HG03025 (cell line): Measurements from ENCODE around the gene MAGI2.
"Not testable (repeated sequence)": the region's sequence is repeated elsewhere in the genome, so short reads cannot be mapped to it uniquely, and the experiment has no call there.

Experiments used
- ATAC-seq: cut with Tn5 transposase; IDR thresholded peaks from one replicate; pipeline ENCODE4 v1.9.1; 2021; ENCODE audit warnings: mild to moderate bottlenecking, moderate library complexity; ENCODE audit not compliant: unreplicated experiment, low FRiP score

MAGI2 gene

DNA sequence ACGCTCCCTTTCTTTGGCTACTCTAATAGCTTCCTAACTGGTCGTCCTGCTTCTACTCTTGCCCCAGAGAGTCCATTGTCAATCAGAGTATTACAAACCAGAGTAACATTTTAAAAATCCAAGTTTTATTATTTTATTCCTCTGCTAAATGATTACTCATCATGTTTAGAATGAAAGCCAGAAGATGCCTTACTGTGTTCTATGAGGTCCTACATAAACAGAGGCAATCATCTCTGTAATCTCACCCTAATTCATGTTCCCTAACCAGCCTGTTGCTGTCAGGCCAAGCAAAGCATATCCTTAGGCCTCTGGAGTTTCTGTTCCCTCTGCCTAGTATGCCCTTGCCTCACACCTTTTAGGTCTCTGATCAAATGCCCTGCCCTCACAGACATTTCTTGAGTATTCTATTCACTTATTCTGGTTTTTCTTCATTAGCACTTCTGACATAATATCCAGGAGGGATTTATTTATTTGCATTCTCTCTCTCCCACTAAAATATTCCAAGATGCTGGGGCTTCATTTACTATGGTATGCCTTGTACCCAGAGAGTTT is 1157.3 kb downstream of the MAGI2 start:
- no peak for ATAC-seq

DNA sequence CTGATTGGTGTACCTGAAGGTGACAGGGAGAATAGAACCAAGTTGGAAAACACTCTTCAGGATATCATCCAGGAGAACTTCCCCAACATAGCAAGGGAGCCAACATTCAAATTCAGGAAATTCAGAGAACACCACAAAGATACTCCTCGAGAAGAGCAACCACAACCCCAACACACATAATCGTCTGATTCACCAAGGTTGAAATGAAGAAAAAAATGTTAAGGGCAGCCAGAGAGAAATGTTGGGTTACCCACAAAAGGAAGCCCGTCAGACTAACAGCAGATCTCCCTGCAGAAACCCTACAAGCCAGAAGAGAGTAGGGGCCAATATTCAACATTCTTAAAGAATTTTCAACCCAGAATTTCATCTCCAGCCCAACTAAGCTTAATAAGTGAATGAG is 1164.0 kb downstream of the MAGI2 start:
- not testable (repeated sequence) for ATAC-seq

DNA sequence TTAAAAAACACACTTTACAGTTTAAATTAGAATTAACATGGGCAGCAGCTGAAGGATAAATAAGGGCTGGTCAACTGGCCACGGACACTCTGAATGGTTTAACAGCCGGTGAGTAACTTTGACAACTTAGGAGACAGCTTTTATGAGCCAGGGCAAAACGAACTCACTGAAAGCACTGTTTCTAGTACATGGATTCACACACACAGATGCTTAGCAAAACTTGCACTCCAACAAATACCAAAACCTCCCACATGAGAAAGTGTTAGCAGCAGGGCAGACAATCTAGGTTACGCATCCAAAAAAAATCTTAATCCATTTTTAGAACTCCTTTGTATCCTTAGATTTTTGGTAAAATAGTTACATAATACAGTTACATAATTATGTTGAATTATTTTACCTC is 1168.5 kb downstream of the MAGI2 start:
- ATAC-seq: no peak

DNA sequence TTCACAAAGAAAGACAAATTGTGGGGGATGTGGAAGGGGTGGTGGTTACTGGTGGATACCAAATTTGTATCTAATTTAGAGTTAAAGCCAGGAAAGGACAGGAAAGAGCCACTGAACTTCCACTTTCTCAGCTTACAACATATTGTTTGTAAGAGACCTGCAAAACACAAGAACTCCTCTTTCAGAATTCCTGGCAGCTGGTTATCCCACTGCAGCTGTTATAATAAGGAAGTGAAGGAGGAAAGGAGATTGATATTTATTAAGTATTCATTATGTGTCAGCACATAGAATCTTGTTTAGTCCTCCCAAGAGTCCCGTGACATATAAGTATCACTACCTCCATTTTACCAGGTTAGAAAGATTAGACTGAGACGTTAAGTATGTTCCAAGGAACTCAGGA is 1173.2 kb downstream of the MAGI2 start:
- no peak for ATAC-seq

DNA sequence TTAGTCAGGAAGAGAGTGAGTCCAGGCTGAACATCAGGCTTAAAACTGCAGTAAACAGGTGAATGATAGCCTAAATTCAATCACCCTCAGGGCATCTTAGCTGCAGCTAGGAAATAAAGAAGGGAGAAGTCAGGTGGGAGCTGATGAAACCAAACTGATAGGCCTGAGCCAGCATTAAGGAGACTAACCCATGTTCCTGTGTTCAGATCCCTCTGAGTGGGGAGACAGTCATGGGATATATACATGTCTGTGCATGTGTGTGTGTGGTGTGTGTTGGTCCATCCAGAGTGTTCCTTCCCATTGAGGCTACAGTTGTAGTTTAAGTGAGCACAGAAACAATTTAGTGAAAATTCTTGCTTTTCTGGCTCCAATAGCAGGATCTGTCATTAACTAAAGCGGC is 1174.0 kb downstream of the MAGI2 start:
- no peak for ATAC-seq

DNA sequence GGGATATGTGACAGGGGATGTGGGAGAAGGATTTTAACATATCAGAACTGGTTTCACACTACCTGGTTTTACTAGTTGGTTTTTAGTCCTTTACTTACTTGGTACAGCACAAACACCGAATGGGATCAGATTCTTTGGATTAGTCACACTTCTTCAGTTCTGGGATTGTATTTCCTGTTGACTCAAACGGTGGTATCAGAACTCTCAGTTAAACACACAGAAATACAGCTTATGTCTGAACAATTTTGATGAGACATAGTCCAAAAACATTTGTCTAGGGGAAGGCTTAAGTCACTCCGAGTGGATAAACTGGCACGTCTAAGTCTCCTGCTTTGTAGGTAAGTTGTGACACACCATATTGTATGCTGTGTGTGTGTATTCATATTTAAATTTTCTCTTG is 1174.4 kb downstream of the MAGI2 start:
- ATAC-seq: no peak

DNA sequence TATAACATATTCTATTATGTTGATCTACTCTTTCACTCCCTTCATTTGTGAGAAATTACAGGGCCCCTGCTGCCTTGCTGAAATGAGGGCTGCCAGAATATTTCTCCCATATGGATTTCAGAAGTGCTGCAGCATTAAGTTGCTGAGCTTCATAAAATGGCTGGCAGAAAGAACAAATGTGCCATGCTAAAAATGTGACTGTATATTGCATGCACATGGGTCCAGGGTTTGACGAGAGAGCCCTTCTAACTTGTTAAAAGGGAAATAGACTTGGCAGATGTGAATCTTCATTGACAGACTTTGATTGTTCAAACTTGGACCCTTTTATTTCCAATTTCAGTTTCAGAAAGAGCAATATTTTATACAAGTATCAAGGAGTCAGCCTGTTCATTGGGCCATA is 1186.3 kb downstream of the MAGI2 start:
- no peak for ATAC-seq

DNA sequence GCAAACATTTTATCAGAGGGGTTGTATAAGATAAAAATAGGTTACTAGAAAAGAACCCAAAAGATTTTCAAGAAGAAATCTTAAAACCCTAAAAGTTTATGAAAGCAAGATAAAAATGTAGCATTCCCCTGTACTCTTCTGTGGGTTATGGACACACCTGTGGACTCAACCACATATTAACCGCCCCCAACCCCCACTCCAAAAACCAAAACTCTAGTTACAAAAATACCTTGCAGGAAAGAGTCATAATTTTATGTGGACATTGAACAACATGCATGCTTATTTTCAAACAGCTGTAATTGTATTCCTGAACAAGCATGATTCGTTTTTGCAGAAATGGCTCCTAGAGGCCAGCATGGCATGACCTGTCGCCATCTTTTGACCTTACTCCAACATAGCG is 1188.0 kb downstream of the MAGI2 start:
- no peak for ATAC-seq

DNA sequence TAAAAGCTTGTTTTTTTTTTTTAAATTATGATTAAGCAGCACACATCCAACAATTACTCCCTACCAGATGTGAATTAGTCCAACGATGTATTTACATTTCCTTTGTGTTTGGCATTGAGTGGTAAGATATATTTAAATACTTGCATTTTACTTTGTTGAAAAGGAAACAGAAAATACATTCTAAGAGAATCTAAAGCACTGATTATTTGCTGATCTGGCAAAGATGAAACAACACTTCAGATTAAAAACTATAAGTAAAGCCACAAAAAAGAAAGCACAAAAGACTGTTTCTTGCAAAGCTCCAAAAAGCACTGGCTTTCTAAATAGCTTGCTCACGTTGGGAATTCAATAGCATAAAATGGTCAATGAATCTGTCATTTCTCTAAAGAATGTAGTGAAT is 1188.4 kb downstream of the MAGI2 start:
- ATAC-seq: no peak

DNA sequence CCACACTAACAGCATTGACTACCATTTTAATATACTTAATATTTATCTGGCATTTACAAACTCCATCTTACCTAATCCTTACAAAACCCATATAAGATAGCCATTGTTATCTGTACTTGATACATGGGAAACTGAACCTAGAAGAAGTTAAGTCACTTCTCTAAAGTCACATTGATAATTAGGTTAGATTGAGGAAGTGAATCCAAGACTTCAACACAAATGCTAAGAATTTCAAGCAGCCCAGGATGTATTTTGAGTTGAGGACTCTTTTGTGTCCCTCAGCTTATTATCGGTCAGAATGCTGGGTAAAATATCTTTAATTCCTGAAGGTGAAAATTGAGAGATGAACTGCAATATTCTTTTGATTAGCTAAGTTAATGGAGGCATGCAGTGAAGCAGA is 1189.4 kb downstream of the MAGI2 start:
- no peak for ATAC-seq

DNA sequence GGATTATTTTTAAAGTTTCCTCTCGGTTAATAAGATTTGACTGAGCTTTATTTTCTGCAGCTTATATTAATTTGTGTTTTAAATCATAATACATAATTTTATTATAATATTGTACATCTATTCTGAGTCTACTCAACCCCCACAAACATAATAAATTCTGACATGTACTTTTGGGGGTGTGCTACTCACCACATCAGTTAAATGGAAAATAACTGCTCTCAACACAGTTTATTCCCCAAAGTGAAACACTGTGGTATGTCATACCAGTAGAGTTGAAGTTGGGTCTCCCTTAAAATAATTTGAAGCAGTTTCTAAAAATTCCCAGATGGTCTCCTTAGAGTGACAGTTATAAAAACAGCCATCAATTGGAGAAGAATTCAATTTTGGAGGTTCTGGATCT is 1191.7 kb downstream of the MAGI2 start:
- no peak for ATAC-seq

DNA sequence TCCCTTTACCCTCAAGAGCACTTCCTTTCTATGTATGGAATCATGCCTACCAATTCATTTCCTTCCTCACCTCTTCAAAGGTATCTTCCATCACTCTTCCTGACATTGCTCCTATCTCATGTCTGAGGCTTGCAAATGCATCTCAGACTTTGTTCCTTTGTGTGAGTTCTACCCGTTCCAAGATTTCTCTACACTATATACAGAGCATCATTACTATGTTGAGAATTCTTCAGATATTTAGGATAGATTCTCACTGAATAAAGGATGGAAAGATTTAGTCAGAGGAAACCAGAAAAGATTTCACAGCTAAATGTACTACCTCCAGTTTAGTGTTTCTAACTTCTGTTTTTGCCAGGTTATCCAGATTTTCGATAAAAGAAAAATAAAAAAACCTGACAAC is 1192.2 kb downstream of the MAGI2 start:
- ATAC-seq: no peak

DNA sequence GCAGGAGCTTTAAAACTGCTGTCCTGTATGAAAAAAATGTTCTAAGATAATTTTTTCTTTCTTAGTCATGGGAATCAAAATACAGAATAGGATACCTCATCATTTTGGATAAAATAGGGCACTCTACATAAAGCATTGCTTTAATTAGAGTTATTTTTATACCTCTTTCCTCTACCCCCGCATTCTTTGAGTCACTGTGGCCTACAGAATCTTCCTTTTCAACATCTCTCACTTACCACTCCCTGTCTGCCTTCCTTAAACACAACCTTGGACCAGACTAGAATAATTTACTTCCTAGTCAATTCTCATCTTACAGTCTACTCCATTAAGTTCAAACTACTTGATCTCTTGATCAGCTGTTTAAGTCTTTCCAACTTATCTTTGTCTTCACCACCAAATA is 1192.6 kb downstream of the MAGI2 start:
- no peak for ATAC-seq

DNA sequence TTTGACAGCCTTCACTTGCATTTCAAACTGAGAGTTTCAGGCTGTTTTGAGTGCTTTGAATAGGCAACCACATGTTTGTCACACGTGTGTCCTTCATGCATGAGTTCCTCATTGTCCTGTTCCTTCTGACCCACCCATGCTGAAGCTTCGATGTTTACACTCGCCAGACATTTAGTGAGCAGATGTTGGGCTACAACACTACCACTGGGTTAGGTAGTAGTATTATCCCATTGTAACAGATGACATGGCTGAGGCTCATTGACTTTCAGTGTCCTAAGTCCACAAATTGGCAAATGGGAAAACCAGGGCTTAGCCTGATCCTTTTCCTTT is 1198.8 kb downstream of the MAGI2 start:
- ATAC-seq: no peak

DNA sequence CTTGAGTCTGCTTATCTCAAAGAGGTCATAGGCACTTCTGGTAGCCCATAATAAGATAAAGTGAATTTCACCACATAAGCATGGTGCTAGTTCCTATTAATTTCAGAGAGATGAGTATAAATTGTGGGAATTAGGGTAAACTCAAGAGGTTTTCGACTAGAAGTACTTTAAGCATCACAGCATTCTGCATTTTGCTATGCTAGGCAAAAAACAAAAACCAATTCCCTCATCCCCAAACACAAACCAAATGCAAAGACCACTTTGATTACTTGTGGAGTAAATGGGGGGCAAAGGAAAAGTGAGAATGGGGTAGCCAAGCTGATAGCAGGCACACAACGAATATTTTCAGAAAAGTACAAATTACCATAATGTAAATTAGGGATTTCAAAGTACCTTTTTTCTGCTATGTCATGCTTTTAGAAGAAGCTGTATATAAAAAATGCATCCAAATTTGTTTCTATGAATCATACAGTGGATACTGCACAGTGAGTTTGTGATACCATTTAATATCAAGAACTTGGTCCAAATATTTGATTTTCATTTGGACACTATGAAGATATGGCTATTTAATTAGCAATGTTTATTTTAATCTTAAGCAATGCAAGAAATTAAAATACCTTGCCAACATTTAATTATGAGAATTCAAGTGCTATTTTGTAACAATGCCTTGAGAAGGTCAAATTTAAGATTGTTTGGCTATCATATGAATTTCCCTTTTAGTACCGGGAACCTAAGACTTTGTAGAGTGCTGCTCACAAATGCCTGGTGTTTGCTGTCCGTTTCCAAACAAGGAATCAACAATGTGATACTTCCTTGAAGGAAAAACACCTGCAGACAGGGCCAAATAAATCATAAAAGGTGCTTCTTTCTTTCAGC is 1199.4 kb downstream of the MAGI2 start:
- ATAC-seq: no peak

DNA sequence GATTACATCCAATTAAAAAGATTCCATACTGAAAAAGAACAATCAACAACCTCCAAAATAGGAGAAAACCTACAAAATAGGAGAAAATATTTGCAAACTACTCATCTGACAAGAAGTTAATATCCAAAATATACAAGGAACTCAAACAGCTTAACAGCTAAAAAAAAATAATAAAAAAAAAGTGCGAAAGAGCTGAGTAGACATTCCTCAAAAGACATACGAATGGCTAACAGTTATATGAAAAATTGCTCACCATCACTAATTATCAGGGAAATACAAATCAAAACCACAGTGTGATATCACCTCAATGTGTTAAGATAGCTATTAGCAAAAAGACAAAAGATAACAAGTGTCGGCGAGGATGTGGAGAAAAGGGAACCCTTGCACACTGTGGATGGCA is 1204.6 kb downstream of the MAGI2 start:
- ATAC-seq: no peak

DNA sequence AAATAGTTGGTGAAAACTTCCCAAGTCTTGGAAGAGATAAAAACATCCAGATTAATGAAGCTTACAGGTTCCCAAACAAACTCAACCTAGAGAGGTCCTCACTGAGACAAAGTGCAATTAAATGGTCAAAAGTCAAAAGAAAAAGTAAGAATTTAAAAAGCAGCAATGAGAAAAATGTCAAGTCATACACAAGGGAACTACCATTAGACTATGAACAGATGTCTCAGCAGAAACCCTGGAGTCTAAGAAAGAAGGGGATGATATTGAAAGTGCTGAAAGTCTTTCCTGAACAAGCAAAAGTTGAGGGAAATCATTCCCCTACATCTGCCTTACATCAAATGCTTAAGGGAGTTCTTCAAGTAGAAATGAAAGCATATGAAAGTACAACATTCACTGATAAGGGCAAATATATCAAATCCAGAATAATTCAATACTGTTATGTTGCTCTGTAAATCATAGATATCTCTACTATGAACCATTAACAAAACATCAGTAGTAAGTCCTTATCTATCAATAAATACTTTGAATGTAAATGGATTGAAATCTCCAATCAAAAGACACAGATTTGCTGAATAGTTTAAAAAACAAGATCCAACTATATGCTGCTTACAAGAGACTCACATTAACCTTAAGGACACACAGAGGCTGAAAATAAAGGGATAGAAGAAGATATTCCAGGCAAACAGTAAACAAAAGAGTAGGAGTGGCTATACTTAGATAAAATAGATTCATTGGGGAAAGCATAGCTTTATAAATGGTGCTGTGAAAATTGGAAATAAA is 1205.4 kb downstream of the MAGI2 start:
- ATAC-seq: no peak

DNA sequence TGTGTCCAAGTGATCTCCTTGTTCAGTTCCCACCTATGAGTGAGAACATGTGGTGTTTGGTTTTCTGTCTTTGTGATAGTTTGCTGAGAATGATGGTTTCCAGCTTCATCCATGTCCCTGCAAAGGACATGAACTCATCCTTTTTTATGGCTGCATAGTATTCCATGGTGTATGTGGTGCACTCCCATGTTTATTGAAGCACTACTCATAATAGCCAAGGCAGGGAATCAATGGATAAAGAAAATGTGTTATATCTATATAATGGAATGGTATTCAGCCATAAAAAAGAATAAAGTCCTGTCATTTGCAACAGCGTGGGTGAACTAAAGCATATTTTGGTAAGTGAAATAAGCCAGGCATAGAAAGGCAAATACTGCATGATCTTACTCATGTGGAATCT is 1213.3 kb downstream of the MAGI2 start:
- ATAC-seq: not testable (repeated sequence)

DNA sequence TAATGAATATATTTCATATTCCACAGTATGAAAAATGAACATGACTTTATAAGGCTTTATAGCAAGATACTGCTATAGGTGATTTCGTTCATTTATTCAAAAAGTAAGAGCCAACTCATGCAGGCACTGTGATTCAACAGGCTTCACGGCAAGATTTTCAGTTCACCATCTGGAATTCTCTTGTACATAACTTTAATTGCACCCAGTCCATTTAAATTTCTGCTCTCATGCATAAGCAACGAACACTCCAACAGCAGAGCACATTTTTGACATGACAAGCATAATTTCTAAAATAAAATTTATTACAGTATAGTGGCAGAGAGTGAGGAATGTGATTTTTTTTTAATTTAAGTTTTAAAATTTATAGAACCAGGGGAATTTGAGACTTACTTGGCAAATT is 1218.8 kb downstream of the MAGI2 start:
- no peak for ATAC-seq

DNA sequence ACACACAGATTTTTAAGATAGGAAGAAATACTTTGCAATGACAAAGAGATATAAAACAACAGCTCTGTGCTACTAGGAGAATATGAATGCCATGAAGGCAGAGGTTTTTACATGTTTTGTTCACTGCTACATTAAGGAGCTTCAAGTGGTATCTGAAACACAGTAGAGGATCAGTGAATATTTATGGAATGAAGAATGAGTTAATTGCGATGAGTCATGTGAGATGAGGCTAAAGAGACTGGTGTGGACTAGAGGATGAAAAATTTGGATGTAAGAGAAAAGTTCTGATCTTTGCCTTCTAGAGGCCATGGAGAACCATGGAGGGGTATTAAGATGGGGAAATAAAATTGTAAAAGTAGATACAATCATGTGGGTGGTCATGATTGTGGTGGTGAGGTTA is 1220.7 kb downstream of the MAGI2 start:
- no peak for ATAC-seq

DNA sequence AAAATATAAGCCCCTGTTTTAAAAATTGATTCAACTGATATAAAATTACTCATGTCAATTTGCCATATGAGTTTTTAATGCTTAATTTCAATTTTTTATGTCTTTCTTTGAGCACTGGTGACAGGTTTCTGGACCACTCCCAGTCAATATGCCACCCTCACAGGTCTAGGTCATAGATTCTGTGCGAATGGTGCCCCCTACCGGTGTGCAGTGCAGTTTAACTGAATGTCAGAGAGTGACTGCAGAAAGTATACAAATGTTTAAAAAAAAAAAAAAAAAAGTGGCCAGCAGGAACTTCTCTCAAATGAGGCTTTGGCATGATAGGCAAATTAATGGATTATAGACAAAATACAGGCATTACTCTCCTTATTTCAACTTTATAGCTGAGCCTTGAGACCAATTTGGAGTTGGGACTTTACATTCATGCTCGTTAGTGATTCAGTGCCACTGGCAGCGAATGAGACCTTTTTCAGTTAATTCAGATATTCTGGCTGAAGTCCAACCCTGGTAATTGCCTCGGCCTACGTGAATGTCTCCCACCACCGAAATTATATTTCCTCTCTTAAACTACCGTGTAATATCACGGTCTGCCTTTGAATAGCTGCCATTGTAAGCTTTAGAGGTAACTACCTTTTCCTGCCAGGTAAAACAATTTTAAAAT is 1227.3 kb downstream of the MAGI2 start:
- no peak for ATAC-seq
